ENCODE measurements around the gene VPS16.

Gene VPS16

GRCh38 chr20:2900845-2901592 lies 60.5 kb downstream of the VPS16 start:
- DNase-seq = no peak
- peak overlapping the region; percentile 44 for H3K4me3 Mint-ChIP-seq
- H3K4me1 Mint-ChIP-seq = peaks cover 39% of the 10 kb centered on the region

GRCh38 chr20:2902291-2902690 lies 61.7 kb downstream of the VPS16 start:
- CTCF ChIA-PET = interaction anchor here (1.0 kb wide), 1 partner anchor 214 kb away, joined by 3 read pairs; no protein-coding TSS in a partner anchor
- H3K9me3 Mint-ChIP-seq = no peaks in the 10 kb centered on the region
- peaks cover 39% of the 10 kb centered on the region for H3K4me1 Mint-ChIP-seq
- H3K36me3 Mint-ChIP-seq = peaks cover 25% of the 10 kb centered on the region
- no peaks in the 10 kb centered on the region for H3K27me3 Mint-ChIP-seq
- H3K27ac Mint-ChIP-seq = peak overlapping the region; percentile 61
- no peak overlapping the region for H3K4me3 Mint-ChIP-seq
- no peak for DNase-seq

More at GRCh38 chr20:2900845-2901592, 60.5 kb downstream of the VPS16 start:
- H3K36me3 Mint-ChIP-seq = peaks cover 34% of the 10 kb centered on the region
- no peaks in the 10 kb centered on the region for H3K27me3 Mint-ChIP-seq
- H3K27ac Mint-ChIP-seq = peak overlapping the region; percentile 92
- peaks cover 2% of the 10 kb centered on the region for H3K9me3 Mint-ChIP-seq
- CTCF ChIA-PET = interaction anchor here (0.6 to 1.2 kb wide), 3 partner anchors 9 to 100 kb away, joined by 3 to 5 read pairs (median 3); no protein-coding TSS in a partner anchor

GRCh38 chr20:2902818-2903217 lies 62.3 kb downstream of the VPS16 start:
- Mint-ChIP-seq H3K4me1 (peaks cover 39% of the 10 kb centered on the region), H3K27ac (no peak overlapping the region), H3K27me3 (no peaks in the 10 kb centered on the region), H3K9me3 (no peaks in the 10 kb centered on the region), H3K36me3 (peaks cover 23% of the 10 kb centered on the region), H3K4me3 (no peak overlapping the region)
- no peak for DNase-seq
- CTCF ChIA-PET = no interaction called here

- CTCF ChIA-PET = no interaction called here
- H3K27me3 Mint-ChIP-seq = no peaks in the 10 kb centered on the region
- H3K4me3 Mint-ChIP-seq = no peak overlapping the region
- no peak for DNase-seq
- H3K4me1 Mint-ChIP-seq = peaks cover 39% of the 10 kb centered on the region
- no peak overlapping the region for H3K27ac Mint-ChIP-seq
- no peaks in the 10 kb centered on the region for H3K9me3 Mint-ChIP-seq
- H3K36me3 Mint-ChIP-seq = peaks cover 23% of the 10 kb centered on the region
Observed at GRCh38 chr20:2903686-2904085, 63.1 kb downstream of the VPS16 start.

GRCh38 chr20:2907519-2907918 lies 67.0 kb downstream of the VPS16 start:
- no peak overlapping the region for H3K27ac Mint-ChIP-seq
- peaks cover 4% of the 10 kb centered on the region for H3K4me1 Mint-ChIP-seq
- DNase-seq = no peak
- H3K9me3 Mint-ChIP-seq = no peaks in the 10 kb centered on the region
- H3K4me3 Mint-ChIP-seq = no peak overlapping the region
- H3K27me3 Mint-ChIP-seq = no peaks in the 10 kb centered on the region
- CTCF ChIA-PET = no interaction called here
- peaks cover 14% of the 10 kb centered on the region for H3K36me3 Mint-ChIP-seq

GRCh38 chr20:2909953-2910352 lies 69.4 kb downstream of the VPS16 start:
- Mint-ChIP-seq H3K4me3 (no peak overlapping the region), H3K9me3 (no peaks in the 10 kb centered on the region), H3K36me3 (peaks cover 5% of the 10 kb centered on the region), H3K4me1 (no peaks in the 10 kb centered on the region), H3K27ac (no peak overlapping the region), H3K27me3 (no peaks in the 10 kb centered on the region)
- CTCF ChIA-PET = no interaction called here
- DNase-seq = no peak

GRCh38 chr20:2911200-2911599 lies 70.7 kb downstream of the VPS16 start:
- H3K27me3 Mint-ChIP-seq = no peaks in the 10 kb centered on the region
- no peak for DNase-seq
- CTCF ChIA-PET = no interaction called here
- H3K4me1 Mint-ChIP-seq = no peaks in the 10 kb centered on the region
- H3K27ac Mint-ChIP-seq = no peak overlapping the region
- no peak overlapping the region for H3K4me3 Mint-ChIP-seq
- no peaks in the 10 kb centered on the region for H3K9me3 Mint-ChIP-seq
- H3K36me3 Mint-ChIP-seq = peaks cover 5% of the 10 kb centered on the region

- H3K9me3 Mint-ChIP-seq = peaks cover 3% of the 10 kb centered on the region
- no peak for DNase-seq
- CTCF ChIA-PET = interaction anchor here (0.6 to 1.1 kb wide), 3 partner anchors 87 to 150 kb away, joined by 3 to 4 read pairs (median 3); partner anchors contain the start of gene MRPS26
- no peaks in the 10 kb centered on the region for H3K4me1 Mint-ChIP-seq
- H3K27ac Mint-ChIP-seq = no peak overlapping the region
- H3K27me3 Mint-ChIP-seq = no peaks in the 10 kb centered on the region
- H3K4me3 Mint-ChIP-seq = no peak overlapping the region
- H3K36me3 Mint-ChIP-seq = peaks cover 8% of the 10 kb centered on the region
Observed at GRCh38 chr20:2914160-2914559, 73.6 kb downstream of the VPS16 start.
